B cell (primary cell): ENCODE measurements around the gene NKTR. TPM values are rescaled to one million over a fixed set of nuclear protein-coding genes. Genes with fewer than 3 reads are reported as not detected.

ENCODE experiments used
- ATAC-seq: fragments of 200-7000 bp; cut with Tn5 transposase; one replicate; pipeline ENCODE4 v1.10.0; 2021; ENCODE audit warnings: low read depth, mild to moderate bottlenecking, moderate number of reproducible peaks, moderate library complexity
- CTCF ChIA-PET: fragments of 350-600 bp; sonication (Branson Sonifier 250); formaldehyde crosslinking; loops from one replicate; lab custom pipeline; 2021; ENCODE audit warnings: antibody characterized with exemption, inconsistent platforms; lab: Charles Lee
- POLR2A ChIA-PET: fragments of 350-600 bp; sonication (Branson Sonifier 250); formaldehyde crosslinking; loops from one replicate; lab custom pipeline; 2021; ENCODE audit warnings: antibody characterized with exemption; lab: Charles Lee
- DNase-seq: peaks from one replicate; pipeline ENCODE4 v3.0.0; 2013
- H2AFZ ChIP-seq: 2 replicates; pipeline ENCODE4 v1.6.1; 2012; ENCODE audit warnings: mild to moderate bottlenecking, low read depth, low read length; ENCODE audit not compliant: insufficient read depth, poor library complexity, severe bottlenecking
- H3K27ac ChIP-seq, 2 donors: 1 replicate in 1 of 2; 2 replicates in 1 of 2; pipeline ENCODE4 v1.5.1; 2012 to 2013; ENCODE audit warnings: low read length in 2 of 2, mild to moderate bottlenecking in 2 of 2, moderate library complexity in 1 of 2
- H3K27me3 ChIP-seq, 4 experiments: fragments of 200-600 bp in 1 of 4; sonication (generic) in 1 of 4; replicated peaks in 1 of 4; 1 replicate in 2 of 4; 2 replicates in 2 of 4; pipeline versions ENCODE4 v1.6.1 to v1.7.0; 2013 to 2016; ENCODE audit warnings: low read length in 3 of 4, mild to moderate bottlenecking in 2 of 4, mixed read lengths in 1 of 4, moderate library complexity in 1 of 4; ENCODE audit not compliant: insufficient read depth in 4 of 4, control insufficient read depth in 3 of 4; ENCODE audit errors: control extremely low read depth in 1 of 4
- H3K36me3 ChIP-seq, 2 experiments: replicated peaks in 1 of 2; 1 replicate in 1 of 2; 2 replicates in 1 of 2; pipeline versions ENCODE4 v1.6.1 to v1.7.1; 2013; ENCODE audit warnings: low read length in 1 of 2; ENCODE audit not compliant: insufficient read depth in 2 of 2, control insufficient read depth in 1 of 2; ENCODE audit errors: control extremely low read depth in 1 of 2, extremely low read depth in 1 of 2
- H3K4me1 ChIP-seq, 2 donors: fragments of 200-600 bp in 1 of 2; sonication (generic) in 1 of 2; 1 replicate in 1 of 2; 2 replicates in 1 of 2; pipeline versions ENCODE4 v1.5.1 to v1.6.1; 2013 to 2017; ENCODE audit warnings: low read length in 2 of 2; ENCODE audit not compliant: control insufficient read depth in 2 of 2, insufficient read depth in 2 of 2
- H3K4me2 ChIP-seq: replicated peaks from 2 replicates; pipeline ENCODE3; 2012; ENCODE audit warnings: mild to moderate bottlenecking, low read depth, low read length; ENCODE audit not compliant: poor library complexity, severe bottlenecking
- H3K4me3 ChIP-seq, 5 experiments: fragments of 200-600 bp in 1 of 5; sonication (generic) in 1 of 5; 1 replicate in 3 of 5; 2 replicates in 2 of 5; pipeline versions ENCODE4 v1.5.1 to v1.7.0; 2011 to 2016; ENCODE audit warnings: low read length in 4 of 5, mild to moderate bottlenecking in 4 of 5, low read depth in 2 of 5, control low read depth in 1 of 5, moderate library complexity in 1 of 5; ENCODE audit not compliant: insufficient read depth in 1 of 5; ENCODE audit errors: control extremely low read depth in 1 of 5, extremely low read depth in 1 of 5
- H3K79me2 ChIP-seq: fragments of 200-600 bp; sonication (generic); one replicate; pipeline ENCODE4 v1.6.0; 2016; ENCODE audit warnings: low read length; ENCODE audit not compliant: control insufficient read depth, insufficient read depth
- H3K9ac ChIP-seq: fragments of 200-600 bp; sonication (generic); 2 replicates; pipeline ENCODE4 v1.6.1; 2017; ENCODE audit warnings: mild to moderate bottlenecking, low read length, moderate library complexity
- H3K9me3 ChIP-seq, 3 donors: one replicate each; pipeline versions ENCODE4 v1.6.1 to v1.7.1; 2013; ENCODE audit warnings: low read length in 2 of 3; ENCODE audit not compliant: control insufficient read depth in 2 of 3, insufficient read depth in 1 of 3; ENCODE audit errors: control extremely low read depth in 1 of 3
- H4K20me1 ChIP-seq: 2 replicates; pipeline ENCODE4 v1.6.0; 2012; ENCODE audit warnings: mild to moderate bottlenecking, low read length; ENCODE audit not compliant: insufficient read depth, control insufficient read depth, poor library complexity, severe bottlenecking
- H3K27ac Mint-ChIP-seq: one replicate; pipeline ENCODE4 v1.8.0; 2021; ENCODE audit warnings: mixed read lengths
- H3K27me3 Mint-ChIP-seq: one replicate; pipeline ENCODE4 v1.8.0; 2021; ENCODE audit warnings: mixed read lengths
- H3K4me1 Mint-ChIP-seq: one replicate; pipeline ENCODE4 v1.8.0; 2021; ENCODE audit warnings: mixed read lengths
- H3K4me3 Mint-ChIP-seq: one replicate; pipeline ENCODE4 v1.8.0; 2021; ENCODE audit warnings: mixed read lengths
- H3K9me3 Mint-ChIP-seq: one replicate; pipeline ENCODE4 v1.8.0; 2022; ENCODE audit warnings: mixed read lengths; ENCODE audit not compliant: insufficient read depth
- CTCF ChIP-seq: fragments of 200-600 bp; IDR thresholded peaks from one replicate; pipeline ENCODE4 v1.8.0; 2022; ENCODE audit warnings: antibody characterized with exemption, mild to moderate bottlenecking
- EZH2 ChIP-seq: IDR thresholded peaks from 2 replicates; pipeline ENCODE4 v1.6.1; 2012; ENCODE audit warnings: borderline replicate concordance, low read depth, mild to moderate bottlenecking, moderate library complexity, low read length; ENCODE audit not compliant: insufficient read depth, poor library complexity, severe bottlenecking
- WGBS: methylation state at CpG from one replicate; pipeline ENCODE4 v1.1.5; 2013; ENCODE audit warnings: missing lambda C conversion rate; ENCODE audit not compliant: insufficient coverage; 5-methylcytosine and 5-hydroxymethylcytosine counted together
- intact Hi-C: fragments of 100-400 bp; cut with micrococcal nuclease; formaldehyde crosslinking; loops from one replicate; pipeline ENCODE4 v1.10.0; 2022
- polyA plus RNA-seq: library from polyadenylated mRNA; depleted of rRNA; stranded (reverse); fragments of >200 nt; gene quantifications from 2 replicates; pipeline ENCODE4 v1.2.3, GENCODE V29; 2012
- total RNA-seq, 2 donors: library from RNA; stranded (reverse); fragments of 120-200 nt in 1 of 2; gene quantifications; 1 replicate in 1 of 2; 2 replicates in 1 of 2; pipeline versions ENCODE4 v1.2.3 to v1.2.4, GENCODE V29; 2013 to 2022

The NKTR gene
- total and polyA plus RNA-seq, 2 donors (not counting 1 experiment from before 2014, with no cell fraction given), result 58.0 to 227 TPM

GRCh38 chr3:42656680-42657610 is 56.5 kb downstream of the NKTR start:
- peaks cover 19% of the 10 kb centered on the region for H3K4me1 Mint-ChIP-seq
- Histone ChIP-seq H3K27ac (no peak overlapping the region), H3K9ac (no peak overlapping the region), H3K4me1 (peaks cover 25 to 28% of the 10 kb centered on the region in 2 donors), H3K27me3 (peaks cover 0 to 21% (median 1%) of the 10 kb centered on the region in 4 experiments), H3K9me3 (peaks cover 0 to 4% (median 0%) of the 10 kb centered on the region in 3 donors), H2AFZ (no peak overlapping the region), H3K4me3 (no peak overlapping the region), H3K4me2 (no peak overlapping the region), H3K36me3 (no peaks in the 10 kb centered on the region), H4K20me1 (no peaks in the 10 kb centered on the region), H3K79me2 (no peaks in the 10 kb centered on the region)
- H3K27me3 Mint-ChIP-seq, result peaks cover 6% of the 10 kb centered on the region
- H3K4me3 Mint-ChIP-seq, result no peak overlapping the region
- no peaks in the 10 kb centered on the region for H3K9me3 Mint-ChIP-seq
- ATAC-seq (no peak), DNase-seq (no peak)
- H3K27ac Mint-ChIP-seq, result no peak overlapping the region
- no peak for TF ChIP-seq EZH2
- no peak for TF ChIP-seq CTCF
- POLR2A ChIA-PET, result no interaction called here
- intact Hi-C loops, result no loop called here
- CTCF ChIA-PET, result no interaction called here
- WGBS, result 96% methylated on average over 6 of the region's 9 CpGs

- Histone ChIP-seq H4K20me1 (no peaks in the 10 kb centered on the region), H3K9ac (no peak overlapping the region), H3K4me1 (peaks cover 17 to 20% of the 10 kb centered on the region in 2 donors), H3K9me3 (peaks cover 0 to 4% (median 0%) of the 10 kb centered on the region in 3 donors), H3K79me2 (no peaks in the 10 kb centered on the region), H3K36me3 (no peaks in the 10 kb centered on the region), H2AFZ (no peak overlapping the region), H3K4me2 (no peak overlapping the region), H3K27me3 (peaks cover 0 to 13% (median 0%) of the 10 kb centered on the region in 4 experiments), H3K27ac (no peak overlapping the region), H3K4me3 (no peak overlapping the region)
- POLR2A ChIA-PET, result no interaction called here
- Mint-ChIP-seq H3K9me3 (no peaks in the 10 kb centered on the region), H3K4me3 (no peak overlapping the region), H3K27me3 (peaks cover 3% of the 10 kb centered on the region), H3K27ac (no peak overlapping the region), H3K4me1 (peaks cover 12% of the 10 kb centered on the region)
- DNase-seq (no peak), ATAC-seq (no peak)
- intact Hi-C loops, result no loop called here
- TF ChIP-seq EZH2 (no peak), CTCF (no peak)
- CTCF ChIA-PET, result no interaction called here
- 95% methylated on average over 4 of the region's 4 CpGs for WGBS
These were observed 57.2 kb downstream of the NKTR start for GRCh38 chr3:42657675-42658074.
